GM18870 (cell line): Measurements from ENCODE around the gene TLE6.
"Not testable (repeated sequence)": the region's sequence is repeated elsewhere in the genome, so short reads cannot be mapped to it uniquely, and the experiment has no call there.

Experiments used
- ATAC-seq: cut with Tn5 transposase; IDR thresholded peaks from one replicate; pipeline ENCODE4 v1.9.1; 2021; ENCODE audit warnings: moderate library complexity; ENCODE audit not compliant: unreplicated experiment

The TLE6 gene

DNA sequence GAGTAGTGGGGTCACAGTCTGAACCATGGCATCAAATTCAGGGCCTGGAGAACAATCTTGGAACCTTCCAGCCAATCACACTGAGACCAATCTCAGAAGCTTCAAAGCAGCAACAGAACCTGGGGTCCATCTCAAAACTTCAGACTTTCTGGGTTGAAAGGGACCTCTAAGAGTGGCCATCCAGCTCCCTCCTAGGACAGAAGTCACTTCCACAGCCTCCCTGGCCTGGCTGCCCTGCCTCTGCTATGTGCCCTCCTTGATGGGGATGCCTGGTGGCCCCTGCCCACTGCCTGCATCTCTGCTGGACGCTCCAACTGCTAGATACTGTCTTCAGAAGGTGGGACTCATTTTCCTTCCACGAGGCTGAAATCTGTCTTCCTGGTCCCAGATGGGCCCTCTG is 49.9 kb downstream of the TLE6 start:
- no peak for ATAC-seq

DNA sequence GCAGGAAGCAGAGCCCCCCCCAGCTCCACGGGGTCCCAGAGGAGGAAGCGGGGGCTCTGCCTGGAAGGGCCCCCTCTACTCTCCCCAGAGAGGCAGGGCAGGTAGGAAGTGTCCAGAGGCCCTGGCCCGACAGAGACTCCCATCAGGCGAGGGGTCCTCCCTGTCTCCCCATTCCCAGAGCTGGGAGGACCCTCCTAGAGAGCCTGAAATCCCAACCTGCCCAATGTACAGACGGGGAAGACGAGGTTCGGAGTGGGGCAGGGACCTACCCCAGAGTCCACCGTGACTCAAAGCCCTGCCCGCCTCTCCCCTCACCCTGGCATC is 50.6 kb downstream of the TLE6 start:
- ATAC-seq, result no peak

GRCh38 chr19:3028305-3029064 is 51.1 kb downstream of the TLE6 start:
- ATAC-seq, result no peak

DNA sequence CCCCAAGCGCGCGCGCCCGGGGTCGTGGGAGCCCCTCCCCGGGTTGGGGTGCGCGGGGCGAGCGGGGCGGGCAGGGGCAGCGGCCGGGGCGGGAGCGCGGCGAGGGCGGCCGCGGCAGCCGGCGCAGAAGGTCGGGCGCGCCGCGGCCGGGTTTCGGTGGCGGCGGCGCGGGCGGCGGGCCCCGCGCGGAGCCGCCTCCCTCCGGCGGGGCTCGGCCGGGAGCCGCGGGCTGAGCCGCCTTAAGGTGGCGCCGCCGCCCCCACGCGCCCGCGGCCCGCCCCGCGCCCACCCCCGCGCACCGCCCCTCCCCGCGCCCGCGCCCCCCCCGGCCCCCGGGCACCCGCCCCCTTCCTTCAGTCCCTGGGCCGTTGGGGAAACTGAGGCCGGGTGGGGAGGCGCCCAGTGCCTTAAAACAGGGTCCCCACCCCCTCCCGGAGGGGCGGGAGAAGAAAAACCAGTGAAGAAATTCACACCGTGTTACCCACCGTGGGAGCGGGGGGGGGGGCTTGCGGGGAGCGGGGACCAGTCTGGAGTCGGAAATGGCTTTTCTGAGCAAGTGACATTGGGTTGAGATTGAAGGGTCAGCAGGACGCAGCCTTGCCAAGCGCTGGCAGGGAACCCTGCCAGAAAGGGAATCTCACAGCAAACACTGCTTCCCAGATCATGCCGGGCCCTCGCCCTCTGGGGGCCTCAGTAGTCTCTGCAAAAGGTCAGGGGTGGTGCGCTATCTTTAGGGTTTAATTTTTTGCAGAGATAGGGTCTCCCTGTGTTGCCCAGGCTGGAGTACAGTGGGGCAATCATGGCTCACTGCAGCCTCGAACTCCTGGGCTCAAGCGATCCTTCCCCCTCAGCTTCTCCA is 51.9 kb downstream of the TLE6 start, which contains the start of gene TLE2:
Gene TLE2, minus strand, starts transcription at position 216 of the 859 bp plus-strand sequence. CDS start 376 bp downstream, outside the sequence.
- ATAC-seq, result no peak

DNA sequence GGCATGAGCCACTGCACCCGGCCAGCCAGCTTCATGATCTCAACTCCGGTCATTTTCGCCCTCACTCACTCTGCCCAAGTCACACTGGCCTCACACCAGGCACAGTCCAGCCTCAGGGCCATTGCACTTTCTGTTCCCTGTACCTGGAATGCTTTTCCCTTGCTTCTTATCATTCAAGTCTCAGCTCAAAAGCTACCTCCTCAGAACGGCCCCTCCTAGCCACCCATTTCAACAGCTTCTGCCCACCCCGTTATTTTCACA is 54.2 kb downstream of the TLE6 start:
- ATAC-seq, result no peak

DNA sequence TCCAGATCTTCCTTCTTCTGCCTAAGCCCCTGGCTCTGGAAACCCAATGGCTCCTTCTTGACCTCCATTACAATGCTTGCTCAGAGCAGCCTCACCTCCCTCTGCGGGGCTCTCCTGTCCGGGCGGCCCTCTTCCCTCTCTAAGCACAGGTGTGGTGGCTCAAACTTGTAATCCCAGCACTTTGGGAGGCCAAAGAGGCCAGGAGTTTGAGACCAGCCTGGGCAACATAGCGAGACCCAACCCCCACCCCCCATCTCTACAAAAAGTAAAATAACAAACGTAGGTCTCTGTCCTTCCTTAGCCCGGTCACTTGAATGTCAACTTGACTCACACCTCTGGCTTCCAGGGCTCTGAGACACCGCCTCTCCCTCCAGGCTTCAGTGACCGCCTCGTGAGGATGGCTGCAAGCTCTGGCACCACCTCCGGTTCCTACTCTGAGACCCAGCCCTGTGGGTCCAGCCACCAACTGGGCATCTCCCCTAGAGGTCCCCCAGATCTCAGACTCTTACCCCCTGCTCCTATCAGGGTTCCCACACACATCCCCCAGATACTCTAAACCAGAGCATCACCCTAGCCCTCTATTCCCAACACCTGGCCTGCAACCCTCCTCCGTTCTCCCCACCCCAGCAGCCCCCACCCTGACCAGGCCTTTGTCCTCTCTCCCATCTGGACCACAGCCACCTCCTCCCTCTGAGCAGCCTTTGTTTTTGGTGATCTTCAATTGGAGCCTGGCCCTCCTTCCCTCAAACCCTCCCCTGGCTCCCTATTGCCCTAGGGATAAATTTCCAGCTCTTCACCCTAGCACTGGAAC is 56.4 kb downstream of the TLE6 start:
- ATAC-seq, result no peak

GRCh38 chr19:3034406-3034655 is 57.0 kb downstream of the TLE6 start:
- no peak for ATAC-seq

GRCh38 chr19:3034656-3035541 is 57.5 kb downstream of the TLE6 start:
- ATAC-seq, result no peak

- peak; percentile 82 for ATAC-seq
Observed at GRCh38 chr19:3035542-3036118, 58.3 kb downstream of the TLE6 start.

DNA sequence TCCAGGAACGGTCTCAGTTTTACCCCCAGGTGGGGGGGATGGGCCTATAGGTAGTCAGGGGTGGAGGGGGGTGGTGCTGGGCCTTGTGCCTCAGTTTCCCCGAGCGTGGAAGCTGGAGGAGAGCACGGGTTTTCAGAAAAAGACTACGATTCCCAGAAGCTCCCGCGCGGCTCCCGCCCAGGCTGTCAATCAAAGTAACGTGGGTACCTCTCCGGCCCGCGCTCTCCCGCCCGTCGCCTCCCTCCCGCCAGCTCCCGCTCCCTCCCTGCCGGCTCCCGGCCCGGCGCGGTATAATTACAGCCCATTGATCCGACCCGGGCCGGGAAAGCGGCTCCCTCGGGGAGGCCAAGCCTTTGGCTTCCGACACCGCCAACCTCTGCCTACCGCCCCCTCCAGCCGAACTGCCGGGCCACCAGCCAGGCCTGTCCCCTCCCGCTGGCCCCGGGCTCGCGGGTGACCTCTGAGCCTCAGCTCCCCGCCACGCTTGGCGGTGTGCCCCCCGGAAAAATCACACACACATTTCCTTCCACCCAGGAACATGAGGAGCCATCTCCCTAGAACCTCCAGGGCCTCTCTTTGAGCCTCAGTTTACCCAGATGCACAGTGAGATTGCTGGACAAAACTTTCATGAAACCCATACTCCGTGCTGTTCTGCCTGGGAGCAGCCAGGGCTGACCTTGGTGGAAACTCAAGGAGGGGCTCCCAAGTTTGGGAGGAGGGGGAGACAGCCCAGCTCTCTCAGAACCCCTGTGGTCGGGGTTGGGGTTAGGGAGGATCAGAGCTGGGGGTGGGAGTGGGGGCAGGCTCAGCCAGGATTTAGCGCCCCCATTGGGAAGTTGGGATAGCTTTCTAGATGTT is 59.0 kb downstream of the TLE6 start:
- ATAC-seq, result no peak

GRCh38 chr19:3036977-3037544 is 59.7 kb downstream of the TLE6 start:
- ATAC-seq, result not testable (repeated sequence)

DNA sequence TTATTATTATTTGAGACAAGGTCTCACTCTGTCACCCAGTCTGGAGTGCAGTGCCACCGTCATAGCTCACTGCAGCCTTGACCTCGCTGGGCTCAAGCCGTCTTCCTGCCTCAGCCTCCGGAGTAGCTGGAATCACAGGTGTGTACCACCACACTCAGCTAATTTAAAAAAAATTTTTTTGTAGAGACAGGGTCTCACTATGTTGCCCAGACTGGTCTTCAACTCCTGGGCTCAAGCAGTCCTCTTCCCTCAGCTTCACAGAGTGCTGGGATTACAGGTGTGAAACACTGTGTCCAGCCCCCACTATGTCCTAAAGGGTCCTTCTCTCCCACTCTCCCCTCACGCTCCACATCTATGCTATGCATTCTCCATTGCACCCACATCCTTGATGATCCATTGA is 60.9 kb downstream of the TLE6 start:
- no peak for ATAC-seq

- ATAC-seq, result no peak
Observed at GRCh38 chr19:3039125-3039524, 61.8 kb downstream of the TLE6 start.

DNA sequence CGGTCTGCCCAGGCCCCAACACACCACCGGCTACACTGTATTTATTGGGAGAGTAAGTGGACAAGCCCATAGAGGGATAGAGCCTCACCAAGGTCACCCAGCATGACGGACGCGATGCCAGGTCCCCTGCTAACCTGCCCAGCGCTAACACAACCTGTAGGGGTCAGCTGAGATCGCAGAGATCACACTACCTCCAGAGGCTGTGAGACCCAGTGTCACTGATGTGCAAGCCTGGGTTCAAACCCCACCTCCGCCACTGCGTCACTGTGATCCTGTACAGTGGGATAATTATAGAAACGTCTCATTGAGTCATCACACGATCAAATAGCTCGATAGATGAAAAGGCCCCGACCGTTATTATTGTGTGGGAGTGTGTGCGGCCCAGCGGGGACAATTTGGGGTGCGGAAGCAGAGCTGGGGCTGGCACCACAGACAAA is 62.3 kb downstream of the TLE6 start:
- ATAC-seq, result no peak

DNA sequence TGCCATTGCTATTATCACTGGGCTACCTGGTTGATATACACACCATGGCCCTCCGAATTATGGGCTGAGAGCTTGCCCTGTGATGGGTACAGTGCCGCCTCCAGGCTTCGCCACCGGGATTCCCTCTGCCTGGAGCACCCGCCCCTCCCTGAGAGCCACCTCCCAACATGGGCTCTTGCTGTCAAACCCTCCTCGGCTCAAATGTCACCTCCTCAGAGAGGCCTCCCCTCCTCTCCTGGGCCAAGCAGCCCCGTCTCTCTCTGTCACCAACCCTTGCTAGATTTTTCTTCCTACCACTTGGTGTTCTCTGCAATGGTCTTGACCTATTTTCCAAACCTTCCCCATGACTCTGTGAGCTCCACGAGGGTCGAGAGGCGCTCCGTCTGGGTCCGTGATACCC is 64.0 kb downstream of the TLE6 start:
- ATAC-seq, result no peak

DNA sequence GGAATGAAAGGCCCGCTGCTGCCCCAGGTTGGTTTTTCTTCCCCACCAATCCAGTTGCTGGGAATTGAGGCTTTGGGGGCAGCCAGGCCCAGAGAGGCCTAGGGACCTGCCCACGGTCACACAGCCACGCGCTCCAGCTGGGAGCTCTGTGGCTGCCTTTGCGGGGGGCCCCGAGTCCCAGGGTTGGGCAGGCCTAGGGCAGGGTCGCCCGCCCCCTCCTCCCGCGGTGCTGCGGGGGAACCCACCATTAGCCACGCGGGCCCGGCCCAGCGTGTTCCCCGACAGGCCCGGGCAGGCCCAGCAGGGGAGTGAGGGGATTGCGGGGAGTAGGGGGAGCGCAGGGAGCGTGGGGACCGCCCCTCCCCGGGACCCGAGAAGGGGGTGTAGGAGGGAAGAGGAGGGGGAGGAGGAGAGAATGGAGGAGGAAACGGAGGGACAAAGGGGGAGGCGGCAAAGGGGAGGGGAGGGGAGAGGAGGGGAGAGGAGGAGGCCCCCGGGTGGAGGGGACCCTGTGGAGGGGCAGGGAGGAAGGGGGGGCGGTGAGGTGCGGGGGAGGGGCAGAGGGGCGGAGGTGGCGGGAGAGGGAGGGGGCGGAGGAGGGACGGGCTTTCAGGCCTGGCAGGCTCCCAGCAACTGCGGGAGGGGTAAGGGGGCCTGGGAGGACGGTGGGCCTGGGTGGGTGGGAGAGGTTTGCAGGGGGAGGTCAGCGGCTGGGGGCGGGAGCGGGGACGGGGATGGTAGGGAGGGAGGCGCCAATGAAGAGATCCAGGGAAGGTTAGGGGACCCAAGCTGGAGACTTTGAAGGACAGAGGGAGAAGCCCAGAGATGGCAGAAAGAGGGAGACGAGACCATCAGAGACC is 64.6 kb downstream of the TLE6 start:
- ATAC-seq, result no peak

GRCh38 chr19:3042621-3043267 is 65.4 kb downstream of the TLE6 start:
- ATAC-seq, result no peak
